ENCODE data around the gene GARIN1A.

- no peak for TF ChIP-seq EZH2 (IDR thresholded peaks at IDR 0.05; ENCODE audit: borderline replicate concordance, insufficient read depth, low read depth, low read length, poor library complexity, severe bottlenecking)
- TF ChIP-seq CTCF (IDR thresholded peaks at IDR 0.05): no peak
These were observed 25.3 kb downstream of the GARIN1A start for GRCh38 chr7:128697302-128697905.
